IMR-90 (cell line): ENCODE data around the gene FBLN7. TPM values are rescaled to one million over a fixed set of nuclear protein-coding genes. Genes with fewer than 3 reads are reported as not detected.

ENCODE experiments used
- ATAC-seq: fragments of 200-7000 bp; cut with Tn5 transposase; 2 replicates; pipeline ENCODE4 v1.9.1; 2020; ENCODE audit warnings: low read depth, mild to moderate bottlenecking, moderate library complexity
- BruUV-seq: library from RNA; stranded (reverse); fragments of 400-500 nt; replicated peaks from 2 replicates; lab custom pipeline; 2021; lab: Mats Ljungman, UMichigan
- CTCF ChIA-PET: fragments of 300-600 bp; formaldehyde crosslinking; extraction: SDS; loops from one replicate; lab custom pipeline; 2021; ENCODE audit warnings: antibody characterized with exemption; lab: Yijun Ruan, JAX
- POLR2A ChIA-PET: fragments of 300-600 bp; sonication (Branson Sonifier 250); formaldehyde crosslinking; loops from one replicate; lab custom pipeline; 2022; ENCODE audit warnings: antibody characterized with exemption; ENCODE audit not compliant: unreplicated experiment; lab: Charles Lee
- DNase-seq: peaks from one replicate; pipeline ENCODE4 v3.0.0; 2013
- H2AFZ ChIP-seq: replicated peaks from 2 replicates; pipeline ENCODE3; 2013; ENCODE audit warnings: low read length, mild to moderate bottlenecking; ENCODE audit not compliant: poor library complexity
- H2AK5ac ChIP-seq: 2 replicates; pipeline ENCODE4 v1.6.1; 2013; ENCODE audit warnings: low read depth, low read length, inconsistent platforms
- H2AK9ac ChIP-seq: replicated peaks from 2 replicates; pipeline ENCODE3; 2013; ENCODE audit warnings: mild to moderate bottlenecking, low read depth, low read length, moderate library complexity; ENCODE audit not compliant: poor library complexity
- H2BK120ac ChIP-seq: 2 replicates; pipeline ENCODE4 v1.6.1; 2013; ENCODE audit warnings: low read depth, low read length, inconsistent platforms
- H2BK15ac ChIP-seq: 3 replicates; pipeline ENCODE4 v1.6.1; 2013; ENCODE audit warnings: low read depth, low read length, inconsistent platforms
- H2BK20ac ChIP-seq: 2 replicates; pipeline ENCODE4 v1.6.1; 2013; ENCODE audit warnings: low read depth, mild to moderate bottlenecking, inconsistent platforms, low read length, moderate library complexity
- H2BK5ac ChIP-seq: 2 replicates; pipeline ENCODE4 v1.6.1; 2013; ENCODE audit warnings: mild to moderate bottlenecking, low read depth, low read length, inconsistent platforms; ENCODE audit not compliant: poor library complexity, severe bottlenecking
- H3K14ac ChIP-seq: replicated peaks from 2 replicates; pipeline ENCODE4 v1.6.1; 2013; ENCODE audit warnings: low read depth, low read length, inconsistent platforms
- H3K18ac ChIP-seq: 2 replicates; pipeline ENCODE4 v1.6.1; 2013; ENCODE audit warnings: low read depth, low read length, control low read depth
- H3K23ac ChIP-seq: 2 replicates; pipeline ENCODE4 v1.6.1; 2013; ENCODE audit warnings: low read depth, low read length, inconsistent platforms
- H3K27ac ChIP-seq: 2 replicates; pipeline ENCODE4 v1.5.1; 2013; ENCODE audit warnings: mild to moderate bottlenecking, control low read depth, low read length; ENCODE audit not compliant: insufficient read depth
- H3K27me3 ChIP-seq: 2 replicates; pipeline ENCODE4 v1.6.1; 2013; ENCODE audit warnings: low read length; ENCODE audit not compliant: control insufficient read depth, insufficient read depth
- H3K36me3 ChIP-seq: 2 replicates; pipeline ENCODE4 v1.6.1; 2013; ENCODE audit warnings: low read length, mixed read lengths; ENCODE audit not compliant: control insufficient read depth, insufficient read depth
- H3K4ac ChIP-seq: 2 replicates; pipeline ENCODE4 v1.6.1; 2013; ENCODE audit warnings: low read depth, low read length, inconsistent platforms
- H3K4me1 ChIP-seq: 2 replicates; pipeline ENCODE4 v1.6.1; 2013; ENCODE audit warnings: low read length, mixed read lengths; ENCODE audit not compliant: control insufficient read depth, insufficient read depth
- H3K4me2 ChIP-seq: 2 replicates; pipeline ENCODE4 v1.6.1; 2013; ENCODE audit warnings: low read depth, mild to moderate bottlenecking, control low read depth, low read length, moderate library complexity
- H3K4me3 ChIP-seq: 2 replicates; pipeline ENCODE4 v1.5.1; 2013; ENCODE audit warnings: low read depth, mild to moderate bottlenecking, control low read depth, low read length, moderate library complexity; ENCODE audit not compliant: insufficient read depth
- H3K56ac ChIP-seq: 2 replicates; pipeline ENCODE4 v1.6.1; 2013; ENCODE audit warnings: low read length, inconsistent platforms; ENCODE audit not compliant: insufficient read depth; ENCODE audit errors: extremely low read depth
- H3K79me1 ChIP-seq, 2 experiments: 2 replicates each; pipeline ENCODE4 v1.6.1; 2013; ENCODE audit warnings: low read length in 2 of 2, inconsistent platforms in 1 of 2, low read depth in 1 of 2
- H3K9ac ChIP-seq: 2 replicates; pipeline ENCODE4 v1.6.1; 2013; ENCODE audit warnings: low read depth, low read length, control low read depth
- H3K9me1 ChIP-seq: 2 replicates; pipeline ENCODE4 v1.6.1; 2013; ENCODE audit warnings: low read length, inconsistent platforms; ENCODE audit not compliant: insufficient read depth
- H3K9me3 ChIP-seq: 2 replicates; pipeline ENCODE4 v1.6.1; 2013; ENCODE audit warnings: low read length; ENCODE audit not compliant: control insufficient read depth, insufficient read depth
- H4K20me1 ChIP-seq: 2 replicates; pipeline ENCODE4 v1.6.1; 2013; ENCODE audit warnings: low read length, inconsistent platforms; ENCODE audit not compliant: insufficient read depth
- H4K5ac ChIP-seq: 2 replicates; pipeline ENCODE4 v1.6.1; 2013; ENCODE audit warnings: mild to moderate bottlenecking, low read depth, low read length, control low read depth
- H4K8ac ChIP-seq, 2 experiments: 2 replicates each; pipeline ENCODE4 v1.6.1; 2013; ENCODE audit warnings: low read depth in 2 of 2, low read length in 2 of 2, control low read depth in 1 of 2, inconsistent platforms in 1 of 2
- H4K91ac ChIP-seq: 2 replicates; pipeline ENCODE4 v1.6.1; 2013; ENCODE audit warnings: low read depth, low read length, inconsistent platforms; ENCODE audit not compliant: insufficient read depth
- FOS ChIP-seq: fragments of 150-350 bp; IDR thresholded peaks from 2 replicates; pipeline ENCODE4 v1.6.1; 2016; ENCODE audit warnings: low read depth, low read length
- MXI1 ChIP-seq: IDR thresholded peaks from 2 replicates; pipeline ENCODE4 v1.6.1; 2012; ENCODE audit warnings: low read depth, mild to moderate bottlenecking, low read length, moderate library complexity, borderline replicate concordance
- RAD21 ChIP-seq: IDR thresholded peaks from 2 replicates; pipeline ENCODE4 v1.6.1; 2012; ENCODE audit warnings: low read length, improper control_type of control experiment
- RFX5 ChIP-seq: IDR thresholded peaks from 2 replicates; pipeline ENCODE4 v1.8.0; 2012; ENCODE audit warnings: low read depth, mild to moderate bottlenecking, low read length, moderate library complexity
- WGBS, 2 experiments: methylation state at CpG; one replicate each; pipeline versions ENCODE4 v1.1.5 to v1.1.7; 2013; ENCODE audit warnings: missing lambda C conversion rate in 2 of 2; ENCODE audit not compliant: insufficient read length in 1 of 2; ENCODE audit errors: extremely low coverage in 2 of 2; 5-methylcytosine and 5-hydroxymethylcytosine counted together
- dilution Hi-C: fragments of 300-500 bp; cut with HindIII; formaldehyde crosslinking; loops from one replicate; pipeline ENCODE4 v1.14.3; 2018; ENCODE audit warnings: low sequenced_read_pairs; ENCODE audit not compliant: unreplicated experiment
- in situ Hi-C: fragments of 300-500 bp; cut with MboI; formaldehyde crosslinking; loops from 3 replicates; pipeline ENCODE4 v1.14.3; 2019; ENCODE audit warnings: low sequenced_read_pairs, inconsistent platforms, mixed read lengths
- intact Hi-C: fragments of 100-400 bp; cut with micrococcal nuclease; formaldehyde crosslinking; loops from 2 replicates; pipeline ENCODE4 v1.10.0; 2022
- polyA plus RNA-seq, 3 experiments: library from polyadenylated mRNA; depleted of rRNA; stranded (reverse); fragments of >200 nt; gene quantifications; 2 replicates each; pipeline ENCODE4 v1.2.3, GENCODE V29; 2012; ENCODE audit warnings: low replicate concordance in 1 of 3
- total RNA-seq: library from RNA; depleted of rRNA; stranded (reverse); fragments of >200 nt; gene quantifications from 2 replicates; pipeline ENCODE4 v1.2.3, GENCODE V29; 2012

FBLN7 gene
- total and polyA plus RNA-seq, 2 of the 4 experiments (the other 2 are of a cell fraction), result 0.18 to 1.2 TPM

GRCh38 chr2:112089375-112089774, 48.8 kb upstream of the FBLN7 start:
- H2AK5ac ChIP-seq, result no peak overlapping the region
- no peak overlapping the region for H4K91ac ChIP-seq
- H4K5ac ChIP-seq, result no peak overlapping the region
- intact Hi-C loops, result no loop called here
- in situ Hi-C loops, result no loop called here
- no peak overlapping the region for H3K9ac ChIP-seq
- TF ChIP-seq RAD21 (no peak), FOS (no peak), RFX5 (no peak), MXI1 (no peak)
- H3K4me3 ChIP-seq, result no peak overlapping the region
- H2AK9ac ChIP-seq, result no peak overlapping the region
- dilution Hi-C loops, result no loop called here
- H3K18ac ChIP-seq, result no peak overlapping the region
- H2BK20ac ChIP-seq, result no peak overlapping the region
- no peak overlapping the region for H2BK5ac ChIP-seq
- no peak overlapping the region for H3K23ac ChIP-seq
- BruUV-seq, result no TSS peak
- H3K4me2 ChIP-seq, result no peak overlapping the region
- no peaks in the 10 kb centered on the region for H3K9me3 ChIP-seq
- no peak overlapping the region for H2AFZ ChIP-seq
- no peak for ATAC-seq
- H3K4ac ChIP-seq, result no peak overlapping the region
- H3K4me1 ChIP-seq, result peaks cover 13% of the 10 kb centered on the region
- H3K9me1 ChIP-seq, result peaks cover 13% of the 10 kb centered on the region
- peaks cover 47% of the 10 kb centered on the region for H3K36me3 ChIP-seq
- no peaks in the 10 kb centered on the region for H3K27me3 ChIP-seq
- no peak overlapping the region for H3K27ac ChIP-seq
- no peaks in the 10 kb centered on the region for H4K20me1 ChIP-seq
- no peak overlapping the region for H4K8ac ChIP-seq
- no CpG with 5 or more reads among the region's 5 CpGs for WGBS, 2 experiments
- H3K79me1 ChIP-seq, result peaks cover 14 to 67% of the 10 kb centered on the region in 2 experiments; a peak in 3 of 4 replicates
- H3K56ac ChIP-seq, result no peak overlapping the region
- H2BK15ac ChIP-seq, result no peak overlapping the region
- H3K14ac ChIP-seq, result no peak overlapping the region
- ChIA-PET CTCF (interaction anchor here (0.6 kb wide), 1 partner anchor 17 kb away, joined by 3 read pairs; no protein-coding TSS in a partner anchor), POLR2A (no interaction called here)
- H2BK120ac ChIP-seq, result no peak overlapping the region
- DNase-seq, result no peak
